NCI-H2029 treated with DMSO at 0.1 percent for 48 hours (cell line): ENCODE data around the gene TFCP2.

Experiments used
- DNase-seq: peaks from one replicate; lab custom pipeline; 2025; lab: John Stamatoyannopoulos, UW

Gene TFCP2

DNA sequence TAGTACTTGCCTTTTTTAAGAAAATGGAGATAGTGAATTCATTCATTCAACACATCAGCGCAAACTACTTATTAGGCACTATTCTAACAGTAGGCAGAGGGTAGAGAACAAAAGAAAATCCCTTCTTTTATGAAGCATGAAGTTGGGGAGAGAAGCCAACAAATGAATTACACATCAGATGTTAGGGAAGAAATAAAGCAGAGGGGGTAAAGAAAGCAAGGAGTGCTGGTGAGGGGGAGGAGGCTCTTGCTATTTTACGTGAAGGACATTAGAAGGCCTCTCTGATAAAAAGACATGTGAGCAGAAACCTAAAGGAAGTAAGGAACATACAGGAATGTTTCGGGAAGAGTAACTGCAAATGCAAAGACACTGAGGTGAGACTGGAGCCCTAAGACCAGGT, 22.2 kb downstream of the TFCP2 start:
- no peak for DNase-seq

DNA sequence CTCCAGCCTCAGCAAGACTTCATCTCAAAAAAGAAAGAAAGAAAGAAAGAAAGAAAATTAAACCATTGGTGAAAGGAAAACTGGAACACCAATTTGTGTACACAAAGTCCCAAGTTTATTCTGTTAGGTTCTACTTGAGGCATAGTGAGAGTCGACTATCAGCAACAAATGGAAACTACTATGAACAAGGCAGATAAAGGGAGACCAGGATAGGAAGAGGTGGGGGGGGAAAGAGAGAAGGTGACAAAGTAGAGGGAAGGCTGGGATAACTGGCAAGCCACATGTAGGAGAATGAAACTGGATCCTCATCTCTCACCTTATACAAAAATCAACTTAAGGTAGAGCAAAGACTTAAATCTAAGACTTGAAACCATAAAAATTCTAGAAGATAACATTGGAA, 25.6 kb downstream of the TFCP2 start:
- no peak for DNase-seq

DNA sequence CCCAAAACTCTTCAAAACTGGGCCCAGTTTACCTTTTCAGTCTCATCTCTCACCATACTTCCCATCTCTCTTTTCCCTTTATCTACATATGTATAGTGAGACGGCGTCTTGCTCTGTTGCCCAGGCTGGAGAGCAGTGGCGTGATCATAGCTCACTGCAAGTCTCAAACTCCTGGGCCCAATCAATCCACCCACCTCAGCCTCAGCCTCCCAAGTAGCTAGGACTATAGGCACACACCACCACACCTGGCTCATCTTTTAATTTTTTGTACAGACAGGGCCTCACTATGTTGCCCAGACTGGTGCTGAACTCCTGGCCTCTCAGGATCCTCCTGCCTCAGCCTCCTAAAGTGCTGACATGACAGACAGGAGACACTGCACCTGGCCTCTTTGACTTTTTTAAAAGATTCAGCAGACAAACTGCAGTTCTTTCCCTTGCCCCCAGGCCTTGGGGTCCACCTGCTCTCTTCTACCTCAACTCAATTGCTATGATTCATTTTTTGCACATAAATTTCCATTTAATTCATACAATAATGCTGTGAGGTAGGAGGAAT, 33.6 kb downstream of the TFCP2 start:
- DNase-seq, result no peak

DNA sequence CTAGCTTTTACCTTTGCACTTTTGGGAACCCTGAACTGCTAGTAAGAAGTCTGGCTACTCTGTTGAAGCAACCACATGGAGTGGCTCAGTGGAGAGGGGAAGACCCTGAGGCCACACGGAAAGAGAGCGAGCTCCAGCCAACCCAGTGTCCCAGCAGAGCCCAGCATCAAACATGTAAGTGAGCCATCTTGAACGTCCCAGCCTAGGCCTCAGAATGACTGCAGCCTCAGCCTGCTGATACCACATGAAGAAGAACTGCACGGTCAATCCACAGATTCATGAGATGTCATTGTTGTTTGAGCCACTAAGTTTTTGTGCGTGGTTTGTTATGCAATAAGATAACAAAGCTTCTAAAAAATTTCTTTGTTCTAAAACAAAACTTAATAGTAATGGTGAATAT, 40.2 kb downstream of the TFCP2 start:
- no peak for DNase-seq

GRCh38 chr12:51131745-51132521, 41.0 kb downstream of the TFCP2 start:
- DNase-seq, result no peak

DNA sequence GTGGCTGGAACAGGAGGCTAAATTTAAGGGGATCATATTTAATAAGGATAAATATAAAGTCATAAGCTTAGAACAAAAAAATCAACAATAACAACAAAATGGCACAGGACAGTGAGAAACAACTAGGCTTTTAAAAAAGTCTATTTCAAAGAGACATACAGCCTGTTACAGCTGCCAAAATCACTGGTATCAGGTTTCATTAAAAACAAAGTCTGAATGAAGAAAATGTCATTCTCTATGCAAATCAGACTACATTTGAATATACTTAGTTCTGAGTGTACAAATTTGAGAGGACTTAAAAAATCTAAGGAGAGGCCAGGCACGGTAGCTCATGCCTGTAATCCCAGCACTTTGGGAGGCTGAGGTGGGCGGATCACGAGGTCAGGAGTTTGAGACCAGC, 44.0 kb downstream of the TFCP2 start:
- no peak for DNase-seq

DNA sequence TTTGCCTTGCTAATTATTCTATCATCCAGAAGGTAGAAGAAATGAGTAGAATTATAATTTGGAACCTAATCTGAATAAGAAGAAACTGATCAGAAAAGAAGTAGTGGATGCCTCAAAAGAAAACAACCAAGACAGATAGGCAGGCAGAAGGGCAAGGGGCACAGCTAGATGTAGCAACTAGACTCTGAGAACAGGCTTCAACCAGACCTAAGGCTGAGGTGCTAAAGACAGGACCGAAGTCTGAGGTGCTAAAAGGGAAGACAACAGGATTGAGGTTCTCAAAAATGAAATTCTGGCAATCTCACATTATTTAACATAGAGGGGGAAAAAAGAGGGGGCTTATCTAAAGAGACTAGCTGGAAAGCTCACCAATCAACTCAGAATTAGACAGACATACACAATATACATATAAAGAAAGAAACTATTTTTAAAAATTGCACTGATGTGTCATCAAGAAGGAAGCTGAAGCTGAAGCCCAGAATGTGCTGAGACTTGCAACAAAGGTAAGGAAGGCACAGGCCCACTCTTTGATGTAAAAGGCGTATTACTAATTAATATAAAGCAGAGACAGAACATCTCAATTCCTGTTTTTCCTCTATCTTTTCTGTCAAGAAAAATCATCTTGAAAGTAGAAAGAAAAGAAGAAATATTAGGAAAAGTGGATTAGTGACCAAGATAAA, 45.7 kb downstream of the TFCP2 start:
- no peak for DNase-seq

GRCh38 chr12:51126297-51126696, 46.6 kb downstream of the TFCP2 start:
- DNase-seq, result no peak

DNA sequence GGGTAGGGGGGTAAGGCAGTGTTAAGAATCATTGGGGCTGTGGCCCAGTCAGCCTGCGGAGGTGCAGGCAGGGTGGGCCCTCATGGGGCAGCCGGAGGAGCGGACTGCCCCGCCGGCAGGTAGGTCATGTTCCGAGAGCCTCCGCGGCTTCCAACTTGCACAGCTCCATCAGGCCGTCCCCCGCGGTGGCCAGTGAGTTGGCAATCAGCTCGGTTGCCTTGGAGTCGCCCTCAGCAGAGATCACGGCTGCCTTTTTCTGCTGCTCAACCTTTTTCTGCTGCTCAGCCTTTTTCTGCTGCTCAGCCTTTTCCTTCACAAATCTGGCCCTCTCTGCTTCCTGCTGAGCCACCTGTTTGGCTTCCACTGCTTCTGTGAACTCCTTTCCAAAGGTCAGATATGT, 48.4 kb downstream of the TFCP2 start:
- no peak for DNase-seq

GRCh38 chr12:51122844-51123243, 50.1 kb downstream of the TFCP2 start:
- no peak for DNase-seq

DNA sequence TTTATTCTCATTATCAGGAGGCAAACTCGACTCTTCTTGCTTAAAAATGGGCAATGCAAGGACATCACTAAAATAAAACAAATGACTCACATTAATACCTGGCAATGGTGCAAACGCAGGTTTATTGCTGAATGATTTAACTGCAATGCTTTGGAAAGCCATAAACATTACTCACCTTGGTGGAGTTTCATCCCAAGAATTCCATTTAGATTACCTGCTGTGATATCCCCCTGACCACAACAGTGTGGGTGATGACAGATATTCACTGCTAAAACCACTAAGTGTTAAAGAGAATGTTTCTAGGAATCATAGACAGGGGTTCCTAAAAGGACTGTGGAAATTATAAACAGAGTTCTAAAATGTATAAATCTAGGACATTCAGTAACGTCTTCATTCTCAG, 54.2 kb downstream of the TFCP2 start:
- no peak for DNase-seq

DNA sequence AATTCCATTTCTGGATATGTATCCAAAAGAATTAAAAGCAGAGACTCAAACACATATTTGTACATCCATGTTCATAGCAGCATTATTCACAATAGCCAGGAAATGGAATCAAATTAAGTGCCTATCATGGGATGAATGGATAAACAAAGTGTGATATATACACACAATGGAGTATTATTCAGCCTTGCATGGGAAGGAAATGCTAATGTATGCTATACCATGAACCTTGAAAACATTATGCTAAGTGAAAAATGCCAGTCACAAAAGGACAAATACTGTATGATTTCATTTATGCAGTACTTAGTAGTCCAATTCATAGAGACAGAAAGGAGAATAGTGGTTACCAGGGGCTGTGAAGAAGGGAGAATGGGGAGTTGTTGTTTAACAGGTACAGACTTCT, 57.4 kb downstream of the TFCP2 start:
- DNase-seq, result no peak

DNA sequence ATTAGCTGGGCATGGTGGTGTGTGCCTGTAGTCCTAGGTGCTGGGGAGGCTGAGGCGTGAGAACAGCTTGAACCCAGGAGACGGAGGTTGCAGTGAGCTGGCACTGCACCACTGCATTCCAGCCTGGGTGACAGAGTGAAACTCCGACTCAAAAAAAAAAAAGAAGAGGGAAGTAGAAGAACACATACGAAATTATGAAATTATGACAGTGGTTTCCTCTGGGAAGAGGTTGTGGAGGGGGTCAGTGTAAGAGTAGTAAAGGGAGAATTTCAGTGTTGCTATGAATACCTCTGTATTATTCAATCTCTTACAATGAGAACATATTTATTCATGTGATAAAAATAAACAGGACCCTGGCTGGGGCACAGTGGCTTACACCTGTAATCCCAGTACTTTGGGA, 64.8 kb downstream of the TFCP2 start:
- DNase-seq, result no peak

- no peak for DNase-seq
Measured at GRCh38 chr12:51103977-51104376, 69.0 kb downstream of the TFCP2 start.

DNA sequence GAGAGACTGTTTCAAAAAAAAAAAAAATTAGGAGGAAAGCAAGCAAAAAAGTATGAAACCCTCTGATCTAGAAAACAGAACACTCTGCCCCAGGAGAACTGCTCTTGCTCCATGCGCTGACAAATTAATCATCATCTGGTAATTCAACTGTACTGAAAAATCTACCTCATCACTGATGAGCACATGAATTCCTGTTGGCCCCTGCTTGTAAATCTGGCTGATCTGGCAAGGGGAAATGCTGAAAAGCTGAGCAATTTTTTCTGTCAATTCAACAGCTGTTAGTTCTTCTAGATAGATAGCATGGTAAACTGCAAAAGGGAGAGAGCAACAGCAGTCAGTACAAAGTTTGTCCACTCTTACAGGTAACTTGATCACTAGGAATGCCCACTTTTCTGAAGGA, 74.3 kb downstream of the TFCP2 start:
- DNase-seq, result no peak

DNA sequence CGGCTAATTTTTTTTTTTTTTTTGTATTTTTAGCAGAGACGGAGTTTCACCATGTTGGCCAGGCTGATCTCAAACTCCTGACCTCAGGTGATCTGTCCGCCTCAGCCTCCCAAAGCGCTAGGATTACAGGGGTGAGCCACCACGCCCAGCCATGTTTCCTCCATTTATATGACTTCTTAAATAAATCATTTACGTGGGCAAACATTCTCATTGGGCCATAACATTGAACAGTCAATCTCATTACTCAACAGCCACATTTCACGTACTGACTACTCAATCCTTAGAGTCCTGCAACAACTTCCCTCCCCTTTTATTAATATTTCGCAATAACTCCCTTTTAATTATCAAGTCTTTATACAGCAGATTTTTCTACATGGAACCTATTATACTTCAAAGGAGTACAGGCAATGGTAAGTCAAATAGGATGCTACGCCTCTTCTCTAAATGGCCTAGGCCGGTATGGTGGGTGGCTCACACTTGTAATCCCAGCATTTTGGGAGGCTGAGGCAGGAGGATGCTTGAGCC, 82.2 kb downstream of the TFCP2 start:
- DNase-seq, result no peak

DNA sequence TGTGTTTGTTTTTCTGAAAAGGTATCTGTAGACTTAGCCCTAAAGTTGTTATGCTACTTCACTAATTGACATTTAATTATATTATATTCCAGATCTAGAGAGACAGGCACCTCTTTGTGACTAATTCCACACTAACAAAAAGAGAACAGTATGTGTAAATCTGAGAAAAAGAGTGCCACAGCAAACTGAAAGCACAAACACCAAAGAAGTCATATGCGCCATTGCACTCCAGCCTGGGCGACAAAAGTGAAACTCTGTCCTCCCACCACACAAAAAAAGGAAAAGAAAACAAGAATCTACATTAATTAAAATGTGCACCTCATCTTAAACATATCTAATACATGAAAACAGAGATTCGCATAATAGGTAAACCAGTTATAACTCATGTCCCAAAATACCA, 85.1 kb downstream of the TFCP2 start:
- no peak for DNase-seq

DNA sequence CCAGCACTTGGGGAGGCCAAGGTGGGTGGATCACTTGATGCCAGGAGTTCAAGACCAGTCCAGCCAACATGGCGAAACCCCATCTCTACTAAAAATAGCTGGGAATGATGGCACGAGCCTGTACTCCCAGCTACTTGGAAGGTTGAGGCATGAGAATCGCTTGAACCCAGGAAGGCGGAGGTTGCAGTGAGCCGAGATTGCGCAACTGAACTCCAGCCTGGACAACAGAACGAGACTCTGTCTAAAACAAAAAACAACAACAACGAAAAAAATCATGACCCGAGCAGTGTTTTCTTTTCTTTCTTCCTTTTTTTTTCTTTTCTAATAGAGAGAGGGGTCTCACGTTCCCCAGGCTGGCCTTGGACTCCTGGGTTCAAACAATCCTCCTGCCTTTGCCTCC, 86.0 kb downstream of the TFCP2 start:
- no peak for DNase-seq

DNA sequence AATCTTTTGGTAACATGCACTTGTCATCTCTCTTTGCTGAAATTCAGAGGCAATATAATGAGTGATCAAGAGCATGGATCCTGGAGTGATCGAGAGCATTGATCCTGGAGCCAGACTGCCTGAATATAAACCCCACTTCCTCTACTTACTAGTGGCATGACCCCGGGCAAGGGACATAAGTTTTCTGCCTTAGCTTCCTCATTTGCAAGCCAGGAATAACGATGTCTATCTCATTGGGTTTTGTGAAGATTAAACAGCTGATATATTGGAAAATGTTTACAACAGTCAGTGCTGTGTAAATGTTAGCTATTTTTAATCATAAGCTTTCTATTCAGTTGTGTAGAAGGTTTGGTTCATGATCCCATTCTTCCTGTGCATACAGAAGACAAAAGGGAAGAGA, 87.2 kb downstream of the TFCP2 start:
- no peak for DNase-seq

GRCh38 chr12:51083126-51083833, 89.7 kb downstream of the TFCP2 start, which contains the start of gene CSRNP2:
Gene CSRNP2, minus strand, starts transcription at chr12:51083596. Its CDS starts 7,035 bp downstream, at chr12:51076561.
- peak; percentile 78 for DNase-seq

GRCh38 chr12:51082561-51083125, 90.3 kb downstream of the TFCP2 start:
- DNase-seq, result no peak

DNA sequence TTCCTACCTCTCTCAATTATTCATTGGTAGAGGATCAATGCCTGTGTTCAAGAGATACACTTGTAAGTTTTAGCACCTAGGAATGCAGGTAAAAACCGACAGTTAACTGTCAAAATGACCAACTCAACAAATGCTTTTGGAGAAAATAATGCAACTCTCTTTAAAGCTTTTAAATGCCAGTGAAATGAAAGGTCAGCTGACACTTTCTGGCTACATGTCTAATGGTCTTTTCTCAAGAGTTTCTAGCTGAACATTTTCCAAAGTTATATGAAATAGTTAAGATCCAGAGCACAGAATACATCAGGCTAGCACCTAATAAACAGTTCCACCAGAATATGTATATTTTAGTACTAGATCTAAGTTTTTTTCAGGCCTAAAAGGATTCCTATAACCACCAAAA, 91.5 kb downstream of the TFCP2 start:
- DNase-seq, result no peak
